Body of pancreas (tissue), 4 donors: Measurements from ENCODE around the gene AP1G1.

Experiments
- POLR2A ChIP-seq, 3 donors: fragments of 450-650 bp; IDR thresholded peaks; one replicate each; pipeline ENCODE4 v1.6.1; 2016; ENCODE audit warnings: antibody characterized with exemption in 3 of 3, mild to moderate bottlenecking in 2 of 3
- TF ChIP-seq, protein P1 (sequence below), 7 experiments: fragments of 450-650 bp in 4 of 7; fragments of 200-600 bp in 3 of 7; sonication (generic) in 3 of 7; IDR thresholded peaks; one replicate each; pipeline ENCODE4 v1.5.1; 2016 to 2019; ENCODE audit warnings: antibody characterized with exemption in 7 of 7

- TF ChIP-seq, protein P1, sequence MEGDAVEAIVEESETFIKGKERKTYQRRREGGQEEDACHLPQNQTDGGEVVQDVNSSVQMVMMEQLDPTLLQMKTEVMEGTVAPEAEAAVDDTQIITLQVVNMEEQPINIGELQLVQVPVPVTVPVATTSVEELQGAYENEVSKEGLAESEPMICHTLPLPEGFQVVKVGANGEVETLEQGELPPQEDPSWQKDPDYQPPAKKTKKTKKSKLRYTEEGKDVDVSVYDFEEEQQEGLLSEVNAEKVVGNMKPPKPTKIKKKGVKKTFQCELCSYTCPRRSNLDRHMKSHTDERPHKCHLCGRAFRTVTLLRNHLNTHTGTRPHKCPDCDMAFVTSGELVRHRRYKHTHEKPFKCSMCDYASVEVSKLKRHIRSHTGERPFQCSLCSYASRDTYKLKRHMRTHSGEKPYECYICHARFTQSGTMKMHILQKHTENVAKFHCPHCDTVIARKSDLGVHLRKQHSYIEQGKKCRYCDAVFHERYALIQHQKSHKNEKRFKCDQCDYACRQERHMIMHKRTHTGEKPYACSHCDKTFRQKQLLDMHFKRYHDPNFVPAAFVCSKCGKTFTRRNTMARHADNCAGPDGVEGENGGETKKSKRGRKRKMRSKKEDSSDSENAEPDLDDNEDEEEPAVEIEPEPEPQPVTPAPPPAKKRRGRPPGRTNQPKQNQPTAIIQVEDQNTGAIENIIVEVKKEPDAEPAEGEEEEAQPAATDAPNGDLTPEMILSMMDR (IDR thresholded peaks at IDR 0.05) = no peak
- no peak for TF ChIP-seq POLR2A (IDR thresholded peaks at IDR 0.05)
These were observed 81.9 kb downstream of the AP1G1 start for GRCh38 chr16:71726476-71727315.
